ENCODE results near the gene CSNK2B.

- TF ChIP-seq, protein P1, sequence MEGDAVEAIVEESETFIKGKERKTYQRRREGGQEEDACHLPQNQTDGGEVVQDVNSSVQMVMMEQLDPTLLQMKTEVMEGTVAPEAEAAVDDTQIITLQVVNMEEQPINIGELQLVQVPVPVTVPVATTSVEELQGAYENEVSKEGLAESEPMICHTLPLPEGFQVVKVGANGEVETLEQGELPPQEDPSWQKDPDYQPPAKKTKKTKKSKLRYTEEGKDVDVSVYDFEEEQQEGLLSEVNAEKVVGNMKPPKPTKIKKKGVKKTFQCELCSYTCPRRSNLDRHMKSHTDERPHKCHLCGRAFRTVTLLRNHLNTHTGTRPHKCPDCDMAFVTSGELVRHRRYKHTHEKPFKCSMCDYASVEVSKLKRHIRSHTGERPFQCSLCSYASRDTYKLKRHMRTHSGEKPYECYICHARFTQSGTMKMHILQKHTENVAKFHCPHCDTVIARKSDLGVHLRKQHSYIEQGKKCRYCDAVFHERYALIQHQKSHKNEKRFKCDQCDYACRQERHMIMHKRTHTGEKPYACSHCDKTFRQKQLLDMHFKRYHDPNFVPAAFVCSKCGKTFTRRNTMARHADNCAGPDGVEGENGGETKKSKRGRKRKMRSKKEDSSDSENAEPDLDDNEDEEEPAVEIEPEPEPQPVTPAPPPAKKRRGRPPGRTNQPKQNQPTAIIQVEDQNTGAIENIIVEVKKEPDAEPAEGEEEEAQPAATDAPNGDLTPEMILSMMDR (IDR thresholded peaks at IDR 0.05), result no peak
- no peak for TF ChIP-seq POLR2A (IDR thresholded peaks at IDR 0.05; ENCODE audit: low read length)
- TF ChIP-seq RAD21 (conservative IDR thresholded peaks at IDR 0.05 in 1 of 2, IDR thresholded peaks at IDR 0.05 in 1 of 2), result no peak
- no peak for TF ChIP-seq CHD4 (IDR thresholded peaks at IDR 0.05; ENCODE audit: borderline replicate concordance)
- TF ChIP-seq CBX8 (IDR thresholded peaks at IDR 0.05), result no peak
- no peak for TF ChIP-seq JUNB (IDR thresholded peaks at IDR 0.05)
- no peak for TF ChIP-seq NR3C1 (IDR thresholded peaks at IDR 0.05)
- TF ChIP-seq ZC3H11A (IDR thresholded peaks at IDR 0.05), result no peak
- TF ChIP-seq SREBF2 (IDR thresholded peaks at IDR 0.05), result no peak
- TF ChIP-seq RARB (CRISPR knock-in tag; IDR thresholded peaks at IDR 0.05), result no peak
- no peak for TF ChIP-seq MAZ (IDR thresholded peaks at IDR 0.05; ENCODE audit: borderline replicate concordance, low read depth, low read length)
- TF ChIP-seq TP53 (CRISPR knock-in tag; IDR thresholded peaks at IDR 0.05), result no peak
Observed at GRCh38 chr6:31630177-31630934, 35.5 kb upstream of the CSNK2B start.
